Raji (cell line): ENCODE data around the gene BNC2.

ENCODE experiments used
- POLR2A ChIP-seq: IDR thresholded peaks from 2 replicates; pipeline ENCODE4 v1.6.1; 2011; ENCODE audit warnings: low read depth, low read length, control low read depth; ENCODE audit not compliant: insufficient read depth

BNC2 gene

GRCh38 chr9:16461851-16462250 lies 408.6 kb downstream of the BNC2 start:
- no peak for TF ChIP-seq POLR2A

- TF ChIP-seq POLR2A = no peak
Observed at GRCh38 chr9:16461137-16461840, 409.2 kb downstream of the BNC2 start.

- TF ChIP-seq POLR2A = no peak
Observed at GRCh38 chr9:16460696-16461095, 409.8 kb downstream of the BNC2 start.

GRCh38 chr9:16459421-16460148 lies 410.9 kb downstream of the BNC2 start:
- no peak for TF ChIP-seq POLR2A

GRCh38 chr9:16458696-16459420 lies 411.6 kb downstream of the BNC2 start:
- no peak for TF ChIP-seq POLR2A

- TF ChIP-seq POLR2A = no peak
Observed at GRCh38 chr9:16455842-16456241, 414.6 kb downstream of the BNC2 start.

- TF ChIP-seq POLR2A = no peak
Observed at GRCh38 chr9:16453390-16453789, 417.1 kb downstream of the BNC2 start.

- TF ChIP-seq POLR2A = no peak
Observed at GRCh38 chr9:16450578-16450977, 419.9 kb downstream of the BNC2 start.

GRCh38 chr9:16450043-16450442 lies 420.4 kb downstream of the BNC2 start:
- no peak for TF ChIP-seq POLR2A

- TF ChIP-seq POLR2A = no peak
Observed at GRCh38 chr9:16449076-16449730, 421.3 kb downstream of the BNC2 start.

GRCh38 chr9:16447946-16448345 lies 422.5 kb downstream of the BNC2 start:
- no peak for TF ChIP-seq POLR2A

- TF ChIP-seq POLR2A = no peak
Observed at GRCh38 chr9:16446636-16447035, 423.8 kb downstream of the BNC2 start.

- TF ChIP-seq POLR2A = no peak
Observed at GRCh38 chr9:16445141-16445920, 425.1 kb downstream of the BNC2 start.

GRCh38 chr9:16442622-16443021 lies 427.8 kb downstream of the BNC2 start:
- TF ChIP-seq POLR2A = no peak

GRCh38 chr9:16441791-16442190 lies 428.7 kb downstream of the BNC2 start:
- TF ChIP-seq POLR2A = no peak

- TF ChIP-seq POLR2A = no peak
Observed at GRCh38 chr9:16436545-16436944, 433.9 kb downstream of the BNC2 start.
